Measurements from ENCODE around the gene KANK3. TPM values are rescaled to one million over a fixed set of nuclear protein-coding genes. Genes with fewer than 3 reads are reported as not detected.
A peak's percentile ranks its signal among the peaks of the same experiment; 100 is the strongest.

The KANK3 gene
- total and polyA plus RNA-seq, 2 of the 8 experiments (the other 6 are each of a cell fraction or from before 2014, with no cell fraction given), result 2.5 to 4.2 TPM

GRCh38 chr19:8340341-8341096 lies 2.5 kb downstream of the KANK3 start:
- ChIA-PET POLR2A (ENCODE audit: partially characterized antibody) (interaction anchor here (0.6 to 27.1 kb wide), 4 partner anchors 23 to 198 kb away, joined by 3 to 583 read pairs (median 7); partner anchors contain the start of genes ANGPTL4, CD320, NDUFA7 and RAB11B), CTCF (ENCODE audit: partially characterized antibody) (interaction anchor here (0.5 to 8.2 kb wide), 6 partner anchors 9 to 57 kb away, joined by 3 to 68 read pairs (median 4); partner anchors contain the start of gene ANGPTL4)

More at GRCh38 chr19:8340341-8341096, 2.5 kb downstream of the KANK3 start:
- H2BK120ac ChIP-seq (replicated peaks; ENCODE audit: low read depth, low read length), result no peak overlapping the region
- H3K27ac ChIP-seq (ENCODE audit: low read depth, low read length), result no peak overlapping the region
- no peak overlapping the region for H4K5ac ChIP-seq (ENCODE audit: insufficient read length, low read depth, low read length)
- WGBS, 2 experiments (ENCODE audit: extremely low coverage in 1 of 2, insufficient coverage in 1 of 2, insufficient read length in 1 of 2, insufficient replicate concordance in 2 of 2, low coverage in 1 of 2, low lambda C conversion rate in 2 of 2, missing lambda C conversion rate in 1 of 2), result 79% methylated on average over 15 of the region's 15 CpGs; no CpG with 5 or more reads in 1 of the 2 experiments
- no peak overlapping the region for H2BK20ac ChIP-seq (ENCODE audit: low read length)
- no peak overlapping the region for H3K4ac ChIP-seq (replicated peaks; ENCODE audit: insufficient read length, low read depth, low read length)
- H4K8ac ChIP-seq (ENCODE audit: extremely low read depth, insufficient read depth, low read length), result no peak overlapping the region
- no peaks in the 10 kb centered on the region for H3K79me2 ChIP-seq (ENCODE audit: control insufficient read depth in 1 of 2, insufficient read depth in 2 of 2, low read length in 2 of 2)
- H3K56ac ChIP-seq (replicated peaks; ENCODE audit: insufficient read length, low read depth, low read length), result no peak overlapping the region
- H3K4me2 ChIP-seq (ENCODE audit: insufficient read depth in 1 of 2, low read depth in 2 of 2, low read length in 2 of 2), result no peak overlapping the region
- no peak overlapping the region for H4K91ac ChIP-seq (replicated peaks; ENCODE audit: insufficient read length, low read length)
- TF ChIP-seq CTCF (IDR thresholded peaks at IDR 0.05; ENCODE audit: control extremely low read depth in 1 of 3, insufficient read depth in 1 of 3, low read depth in 1 of 3, low read length in 3 of 3) (peak in 2 of 3 experiments; percentile 27 to 39), RAD21 (IDR thresholded peaks at IDR 0.05 in 1 of 2, conservative IDR thresholded peaks at IDR 0.05 in 1 of 2; ENCODE audit: low read depth in 2 of 2, low read length in 2 of 2) (peak; percentile 6 to 22; a peak in 2 of 4 replicates), JUND (IDR thresholded peaks at IDR 0.05; ENCODE audit: low read length) (no peak)
- no peak overlapping the region for H3K4me3 ChIP-seq (ENCODE audit: extremely low read depth in 1 of 4, insufficient read depth in 2 of 4, low read depth in 3 of 4, low read length in 4 of 4)
- no peak overlapping the region for H2BK15ac ChIP-seq (ENCODE audit: low read length)
- no peak overlapping the region for H3K18ac ChIP-seq (ENCODE audit: extremely low read depth, low read length)
- H2AFZ ChIP-seq (ENCODE audit: low read length), result no peak overlapping the region
- no peak overlapping the region for H2AK5ac ChIP-seq (ENCODE audit: low read depth, low read length)
- no peaks in the 10 kb centered on the region for H3K9me3 ChIP-seq (ENCODE audit: insufficient read depth in 2 of 2, low read depth in 1 of 2, low read length in 1 of 2)
- H2BK12ac ChIP-seq (ENCODE audit: low read depth, low read length), result peak overlapping the region; percentile 68; the same call in 1 of the 2 replicates
- FAIRE-seq (no peak), DNase-seq (ENCODE audit: low read depth in 1 of 2, low spot score in 2 of 2) (peak in 1 of 2 experiments; percentile 51)
- peaks cover 0 to 8% (median 3%) of the 10 kb centered on the region in 4 experiments; a peak in 4 of 7 replicates for H3K4me1 ChIP-seq (replicated peaks in 1 of 4; ENCODE audit: control insufficient read depth in 3 of 4, insufficient read depth in 4 of 4, low read length in 3 of 4)
- H3K23me2 ChIP-seq (ENCODE audit: low read depth, low read length), result peaks cover 5% of the 10 kb centered on the region; the same call in 1 of the 2 replicates
- no peak overlapping the region for H3K9ac ChIP-seq (replicated peaks in 1 of 4; ENCODE audit: extremely low read depth in 1 of 4, low read depth in 3 of 4, low read length in 3 of 4)
- no peak overlapping the region for H3K23ac ChIP-seq (ENCODE audit: insufficient read length)
- no peak overlapping the region for H3K14ac ChIP-seq (ENCODE audit: insufficient read length)
- no peaks in the 10 kb centered on the region for H3K79me1 ChIP-seq (ENCODE audit: low read depth, low read length)
- no peaks in the 10 kb centered on the region for H3K36me3 ChIP-seq (ENCODE audit: control insufficient read depth in 2 of 4, insufficient read depth in 4 of 4, low read length in 3 of 4)
- no peak overlapping the region for H2BK5ac ChIP-seq (ENCODE audit: low read depth, low read length)
- H4K20me1 ChIP-seq (replicated peaks in 1 of 2; ENCODE audit: control insufficient read depth in 1 of 2, insufficient read depth in 2 of 2, low read length in 2 of 2), result peaks cover 0 to 2% of the 10 kb centered on the region in 2 experiments
- peaks cover 0 to 15% (median 10%) of the 10 kb centered on the region in 4 experiments; a peak in 3 of 7 replicates for H3K27me3 ChIP-seq (replicated peaks in 1 of 4; ENCODE audit: control insufficient read depth in 3 of 4, extremely low read depth in 1 of 4, insufficient read depth in 3 of 4, low read length in 3 of 4)
